IMR-90 (cell line): Measurements from ENCODE around the gene MAGEB10. TPM values are rescaled to one million over a fixed set of nuclear protein-coding genes. Genes with fewer than 3 reads are reported as not detected.

Experiments
- ATAC-seq: fragments of 200-7000 bp; cut with Tn5 transposase; 2 replicates; pipeline ENCODE4 v1.9.1; 2020; ENCODE audit warnings: low read depth, mild to moderate bottlenecking, moderate library complexity
- BruUV-seq: library from RNA; stranded (reverse); fragments of 400-500 nt; replicated peaks from 2 replicates; lab custom pipeline; 2021; lab: Mats Ljungman, UMichigan
- CTCF ChIA-PET: fragments of 300-600 bp; formaldehyde crosslinking; extraction: SDS; loops from one replicate; lab custom pipeline; 2021; ENCODE audit warnings: antibody characterized with exemption; lab: Yijun Ruan, JAX
- POLR2A ChIA-PET: fragments of 300-600 bp; sonication (Branson Sonifier 250); formaldehyde crosslinking; loops from one replicate; lab custom pipeline; 2022; ENCODE audit warnings: antibody characterized with exemption; ENCODE audit not compliant: unreplicated experiment; lab: Charles Lee
- DNase-seq: peaks from one replicate; pipeline ENCODE4 v3.0.0; 2013
- H2AFZ ChIP-seq: replicated peaks from 2 replicates; pipeline ENCODE3; 2013; ENCODE audit warnings: low read length, mild to moderate bottlenecking; ENCODE audit not compliant: poor library complexity
- H2AK5ac ChIP-seq: 2 replicates; pipeline ENCODE4 v1.6.1; 2013; ENCODE audit warnings: low read depth, low read length, inconsistent platforms
- H2AK9ac ChIP-seq: replicated peaks from 2 replicates; pipeline ENCODE3; 2013; ENCODE audit warnings: mild to moderate bottlenecking, low read depth, low read length, moderate library complexity; ENCODE audit not compliant: poor library complexity
- H2BK120ac ChIP-seq: 2 replicates; pipeline ENCODE4 v1.6.1; 2013; ENCODE audit warnings: low read depth, low read length, inconsistent platforms
- H2BK15ac ChIP-seq: 3 replicates; pipeline ENCODE4 v1.6.1; 2013; ENCODE audit warnings: low read depth, low read length, inconsistent platforms
- H2BK20ac ChIP-seq: 2 replicates; pipeline ENCODE4 v1.6.1; 2013; ENCODE audit warnings: low read depth, mild to moderate bottlenecking, inconsistent platforms, low read length, moderate library complexity
- H2BK5ac ChIP-seq: 2 replicates; pipeline ENCODE4 v1.6.1; 2013; ENCODE audit warnings: mild to moderate bottlenecking, low read depth, low read length, inconsistent platforms; ENCODE audit not compliant: poor library complexity, severe bottlenecking
- H3K14ac ChIP-seq: replicated peaks from 2 replicates; pipeline ENCODE4 v1.6.1; 2013; ENCODE audit warnings: low read depth, low read length, inconsistent platforms
- H3K18ac ChIP-seq: 2 replicates; pipeline ENCODE4 v1.6.1; 2013; ENCODE audit warnings: low read depth, low read length, control low read depth
- H3K23ac ChIP-seq: 2 replicates; pipeline ENCODE4 v1.6.1; 2013; ENCODE audit warnings: low read depth, low read length, inconsistent platforms
- H3K27ac ChIP-seq: 2 replicates; pipeline ENCODE4 v1.5.1; 2013; ENCODE audit warnings: mild to moderate bottlenecking, control low read depth, low read length; ENCODE audit not compliant: insufficient read depth
- H3K27me3 ChIP-seq: 2 replicates; pipeline ENCODE4 v1.6.1; 2013; ENCODE audit warnings: low read length; ENCODE audit not compliant: control insufficient read depth, insufficient read depth
- H3K36me3 ChIP-seq: 2 replicates; pipeline ENCODE4 v1.6.1; 2013; ENCODE audit warnings: low read length, mixed read lengths; ENCODE audit not compliant: control insufficient read depth, insufficient read depth
- H3K4ac ChIP-seq: 2 replicates; pipeline ENCODE4 v1.6.1; 2013; ENCODE audit warnings: low read depth, low read length, inconsistent platforms
- H3K4me1 ChIP-seq: 2 replicates; pipeline ENCODE4 v1.6.1; 2013; ENCODE audit warnings: low read length, mixed read lengths; ENCODE audit not compliant: control insufficient read depth, insufficient read depth
- H3K4me2 ChIP-seq: 2 replicates; pipeline ENCODE4 v1.6.1; 2013; ENCODE audit warnings: low read depth, mild to moderate bottlenecking, control low read depth, low read length, moderate library complexity
- H3K4me3 ChIP-seq: 2 replicates; pipeline ENCODE4 v1.5.1; 2013; ENCODE audit warnings: low read depth, mild to moderate bottlenecking, control low read depth, low read length, moderate library complexity; ENCODE audit not compliant: insufficient read depth
- H3K56ac ChIP-seq: 2 replicates; pipeline ENCODE4 v1.6.1; 2013; ENCODE audit warnings: low read length, inconsistent platforms; ENCODE audit not compliant: insufficient read depth; ENCODE audit errors: extremely low read depth
- H3K79me1 ChIP-seq, 2 experiments: 2 replicates each; pipeline ENCODE4 v1.6.1; 2013; ENCODE audit warnings: low read length in 2 of 2, inconsistent platforms in 1 of 2, low read depth in 1 of 2
- H3K9ac ChIP-seq: 2 replicates; pipeline ENCODE4 v1.6.1; 2013; ENCODE audit warnings: low read depth, low read length, control low read depth
- H3K9me1 ChIP-seq: 2 replicates; pipeline ENCODE4 v1.6.1; 2013; ENCODE audit warnings: low read length, inconsistent platforms; ENCODE audit not compliant: insufficient read depth
- H3K9me3 ChIP-seq: 2 replicates; pipeline ENCODE4 v1.6.1; 2013; ENCODE audit warnings: low read length; ENCODE audit not compliant: control insufficient read depth, insufficient read depth
- H4K20me1 ChIP-seq: 2 replicates; pipeline ENCODE4 v1.6.1; 2013; ENCODE audit warnings: low read length, inconsistent platforms; ENCODE audit not compliant: insufficient read depth
- H4K5ac ChIP-seq: 2 replicates; pipeline ENCODE4 v1.6.1; 2013; ENCODE audit warnings: mild to moderate bottlenecking, low read depth, low read length, control low read depth
- H4K8ac ChIP-seq, 2 experiments: 2 replicates each; pipeline ENCODE4 v1.6.1; 2013; ENCODE audit warnings: low read depth in 2 of 2, low read length in 2 of 2, control low read depth in 1 of 2, inconsistent platforms in 1 of 2
- H4K91ac ChIP-seq: 2 replicates; pipeline ENCODE4 v1.6.1; 2013; ENCODE audit warnings: low read depth, low read length, inconsistent platforms; ENCODE audit not compliant: insufficient read depth
- BHLHE40 ChIP-seq: fragments of 150-350 bp; IDR thresholded peaks from 2 replicates; pipeline ENCODE4 v1.6.1; 2016; ENCODE audit warnings: mild to moderate bottlenecking, low read depth, low read length
- CEBPB ChIP-seq: IDR thresholded peaks from 2 replicates; pipeline ENCODE4 v1.6.1; 2012; ENCODE audit warnings: low read depth, low read length, improper control_type of control experiment
- CTCF ChIP-seq: conservative IDR thresholded peaks from 2 replicates; pipeline ENCODE4 v1.5.1; 2012; ENCODE audit warnings: mild to moderate bottlenecking, low read depth, low read length, improper control_type of control experiment
- ELK1 ChIP-seq: fragments of 150-350 bp; IDR thresholded peaks from 2 replicates; pipeline ENCODE4 v1.6.1; 2016; ENCODE audit warnings: low read depth, mild to moderate bottlenecking, low read length, moderate library complexity, borderline replicate concordance
- FOS ChIP-seq: fragments of 150-350 bp; IDR thresholded peaks from 2 replicates; pipeline ENCODE4 v1.6.1; 2016; ENCODE audit warnings: low read depth, low read length
- MAFK ChIP-seq: IDR thresholded peaks from 2 replicates; pipeline ENCODE4 v1.6.1; 2012; ENCODE audit warnings: low read depth, low read length, improper control_type of control experiment
- MAZ ChIP-seq: IDR thresholded peaks from 2 replicates; pipeline ENCODE4 v1.6.1; 2012; ENCODE audit warnings: low read depth, mild to moderate bottlenecking, low read length, improper control_type of control experiment, moderate library complexity, borderline replicate concordance
- MXI1 ChIP-seq: IDR thresholded peaks from 2 replicates; pipeline ENCODE4 v1.6.1; 2012; ENCODE audit warnings: low read depth, mild to moderate bottlenecking, low read length, moderate library complexity, borderline replicate concordance
- NFE2L2 ChIP-seq: fragments of 150-350 bp; IDR thresholded peaks from 2 replicates; pipeline ENCODE4 v1.6.1; 2016; ENCODE audit warnings: low read depth, mild to moderate bottlenecking, low read length
- RCOR1 ChIP-seq: IDR thresholded peaks from 2 replicates; pipeline ENCODE4 v1.6.1; 2012; ENCODE audit warnings: mild to moderate bottlenecking, low read length, improper control_type of control experiment; ENCODE audit not compliant: insufficient replicate concordance
- SMC3 ChIP-seq: fragments of 150-350 bp; IDR thresholded peaks from 2 replicates; pipeline ENCODE4 v1.6.1; 2016; ENCODE audit warnings: low read depth, mild to moderate bottlenecking, antibody characterized with exemption, low read length, moderate library complexity
- USF2 ChIP-seq: fragments of 150-350 bp; IDR thresholded peaks from 2 replicates; pipeline ENCODE4 v1.6.1; 2017; ENCODE audit warnings: mild to moderate bottlenecking, antibody characterized with exemption, low read length, low read depth
- WGBS, 2 experiments: methylation state at CpG; one replicate each; pipeline versions ENCODE4 v1.1.5 to v1.1.7; 2013; ENCODE audit warnings: missing lambda C conversion rate in 2 of 2; ENCODE audit not compliant: insufficient read length in 1 of 2; ENCODE audit errors: extremely low coverage in 2 of 2; 5-methylcytosine and 5-hydroxymethylcytosine counted together
- dilution Hi-C: fragments of 300-500 bp; cut with HindIII; formaldehyde crosslinking; loops from one replicate; pipeline ENCODE4 v1.14.3; 2018; ENCODE audit warnings: low sequenced_read_pairs; ENCODE audit not compliant: unreplicated experiment
- in situ Hi-C: fragments of 300-500 bp; cut with MboI; formaldehyde crosslinking; loops from 3 replicates; pipeline ENCODE4 v1.14.3; 2019; ENCODE audit warnings: low sequenced_read_pairs, inconsistent platforms, mixed read lengths
- intact Hi-C: fragments of 100-400 bp; cut with micrococcal nuclease; formaldehyde crosslinking; loops from 2 replicates; pipeline ENCODE4 v1.10.0; 2022
- polyA plus RNA-seq, 3 experiments: library from polyadenylated mRNA; depleted of rRNA; stranded (reverse); fragments of >200 nt; gene quantifications; 2 replicates each; pipeline ENCODE4 v1.2.3, GENCODE V29; 2012; ENCODE audit warnings: low replicate concordance in 1 of 3
- total RNA-seq: library from RNA; depleted of rRNA; stranded (reverse); fragments of >200 nt; gene quantifications from 2 replicates; pipeline ENCODE4 v1.2.3, GENCODE V29; 2012

Gene MAGEB10
- total and polyA plus RNA-seq, 2 of the 4 experiments (the other 2 are of a cell fraction) = not detected

DNA sequence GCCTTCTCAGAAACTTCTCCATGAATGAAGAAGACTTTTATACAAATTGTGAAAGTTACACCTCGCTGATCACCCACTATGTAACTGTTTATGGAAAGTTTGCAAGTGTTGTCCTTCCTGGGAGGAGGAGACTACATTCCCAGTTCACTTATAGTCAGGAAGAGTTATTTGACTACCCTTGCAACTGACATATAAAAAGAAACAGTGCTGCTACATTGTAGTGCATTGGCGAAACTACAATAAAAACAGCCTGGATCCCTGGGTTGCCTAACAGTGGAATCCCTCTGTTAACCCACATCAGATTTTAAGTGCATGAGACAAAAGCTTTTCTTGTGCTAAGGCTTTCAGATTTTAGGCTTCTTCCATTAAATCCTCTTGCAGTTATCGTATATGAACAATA is 30.4 kb downstream of the MAGEB10 start:
- H2BK15ac ChIP-seq = no peak overlapping the region
- 0 out of 2 replicates have a peak, but pooled peaks cover 2% of the 10 kb centered on the region for H3K9me1 ChIP-seq
- no peak overlapping the region for H3K27ac ChIP-seq
- H3K9me3 ChIP-seq = no peaks in the 10 kb centered on the region
- ATAC-seq (no peak), DNase-seq (no peak)
- H3K18ac ChIP-seq = no peak overlapping the region
- H2AK9ac ChIP-seq = no peak overlapping the region
- no peak overlapping the region for H3K4me3 ChIP-seq
- H4K5ac ChIP-seq = no peak overlapping the region
- BruUV-seq = no TSS peak
- dilution Hi-C loops = no loop called here
- H2AFZ ChIP-seq = no peak overlapping the region
- no peak overlapping the region for H3K9ac ChIP-seq
- no peak overlapping the region for H3K14ac ChIP-seq
- ChIA-PET CTCF (no interaction called here), POLR2A (no interaction called here)
- H3K4me2 ChIP-seq = no peak overlapping the region
- intact Hi-C loops = no loop called here
- no peaks in the 10 kb centered on the region for H3K36me3 ChIP-seq
- H3K4me1 ChIP-seq = no peaks in the 10 kb centered on the region
- no peaks in the 10 kb centered on the region for H3K79me1 ChIP-seq
- TF ChIP-seq RCOR1 (no peak), SMC3 (no peak), CTCF (no peak), NFE2L2 (no peak), MAZ (no peak), FOS (no peak), ELK1 (no peak), MAFK (no peak), BHLHE40 (no peak), CEBPB (no peak), MXI1 (no peak), USF2 (no peak)
- no peak overlapping the region for H3K4ac ChIP-seq
- H2BK120ac ChIP-seq = no peak overlapping the region
- H3K27me3 ChIP-seq = no peaks in the 10 kb centered on the region
- H4K8ac ChIP-seq = no peak overlapping the region
- H4K91ac ChIP-seq = no peak overlapping the region
- no CpG with 5 or more reads among the region's 3 CpGs for WGBS, 2 experiments
- in situ Hi-C loops = no loop called here
- H2BK20ac ChIP-seq = no peak overlapping the region
- H2AK5ac ChIP-seq = no peak overlapping the region
- H3K56ac ChIP-seq = no peak overlapping the region
- no peak overlapping the region for H2BK5ac ChIP-seq
- H4K20me1 ChIP-seq = no peaks in the 10 kb centered on the region
- H3K23ac ChIP-seq = no peak overlapping the region
